ENCODE data around the gene SHROOM3.
"Not testable (repeated sequence)": the region's sequence is repeated elsewhere in the genome, so short reads cannot be mapped to it uniquely, and the experiment has no call there.

Gene SHROOM3

GRCh38 chr4:76447393-76447851, 12.4 kb downstream of the SHROOM3 start:
- DNase-seq = no peak

DNA sequence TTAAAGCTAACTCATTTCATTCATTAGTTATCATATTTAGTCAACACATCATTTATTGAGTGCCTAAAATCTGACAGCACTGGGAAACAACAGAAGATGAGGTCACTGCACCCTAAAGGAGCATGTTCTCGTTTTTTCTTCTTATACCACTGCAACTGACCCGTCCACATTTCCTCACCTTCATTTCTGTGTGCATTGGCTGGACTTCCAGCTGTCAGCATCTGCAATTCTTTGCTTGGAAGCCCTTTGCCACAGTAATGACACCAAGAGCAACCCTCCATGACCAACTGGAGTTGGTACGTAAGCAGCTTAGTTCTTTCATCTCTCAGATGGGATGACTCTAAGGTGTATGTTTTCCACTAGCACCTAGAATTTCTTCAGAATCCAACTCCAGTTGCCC, 13.2 kb downstream of the SHROOM3 start:
- DNase-seq = no peak

GRCh38 chr4:76449362-76449767, 14.3 kb downstream of the SHROOM3 start:
- DNase-seq = no peak

GRCh38 chr4:76449833-76450232, 14.8 kb downstream of the SHROOM3 start:
- no peak for DNase-seq

DNA sequence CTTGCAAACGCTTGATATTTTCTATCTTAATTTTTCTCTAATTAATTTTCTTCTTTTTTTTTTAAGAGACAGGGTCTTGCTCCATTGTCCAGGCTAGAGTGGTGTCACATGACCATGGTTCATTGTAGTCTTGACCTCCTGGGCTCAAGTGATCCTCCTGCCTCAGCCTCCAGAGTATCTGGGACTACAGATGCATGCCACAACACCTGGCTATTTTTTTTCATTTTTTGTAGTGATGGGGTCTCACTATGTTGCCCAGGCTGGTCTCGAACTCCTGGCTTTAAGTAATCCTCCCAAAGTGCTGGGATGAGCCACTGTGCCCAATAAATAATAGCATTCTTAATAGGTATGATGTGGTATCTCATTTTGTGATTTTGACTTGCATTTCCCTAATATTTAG, 18.2 kb downstream of the SHROOM3 start:
- no peak for DNase-seq

GRCh38 chr4:76454073-76454472, 19.0 kb downstream of the SHROOM3 start:
- not testable (repeated sequence) for DNase-seq

GRCh38 chr4:76457885-76458284, 22.9 kb downstream of the SHROOM3 start:
- no peak for DNase-seq

GRCh38 chr4:76458297-76458696, 23.3 kb downstream of the SHROOM3 start:
- DNase-seq = no peak

GRCh38 chr4:76458825-76459224, 23.8 kb downstream of the SHROOM3 start:
- no peak for DNase-seq

- DNase-seq = no peak
Measured at GRCh38 chr4:76459291-76459723, 24.3 kb downstream of the SHROOM3 start.

DNA sequence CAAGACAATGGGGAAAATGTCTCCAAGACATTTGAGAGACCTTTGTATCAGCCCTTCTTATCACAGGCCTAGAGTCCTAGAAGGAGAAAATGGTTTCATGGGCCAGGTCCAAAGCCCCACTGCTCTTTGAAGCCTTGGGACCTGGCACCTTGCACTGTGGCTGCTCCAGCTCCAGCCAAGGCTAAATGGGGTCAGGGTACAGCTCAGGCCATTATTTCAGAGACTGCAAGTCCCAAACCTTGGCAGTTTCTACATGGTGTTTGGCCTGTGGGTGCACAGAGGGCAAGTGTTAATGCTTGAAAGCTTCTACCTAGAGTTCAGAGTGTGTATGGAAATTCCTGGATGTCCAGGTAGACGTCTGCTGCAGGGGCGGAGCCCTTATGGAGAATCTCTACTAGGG, 28.5 kb downstream of the SHROOM3 start:
- DNase-seq = no peak

GRCh38 chr4:76470064-76470463, 35.0 kb downstream of the SHROOM3 start:
- no peak for DNase-seq

GRCh38 chr4:76470532-76470931, 35.5 kb downstream of the SHROOM3 start:
- no peak for DNase-seq

GRCh38 chr4:76476571-76476970, 41.5 kb downstream of the SHROOM3 start:
- no peak for DNase-seq

- no peak for DNase-seq
Measured at GRCh38 chr4:76484654-76485053, 49.6 kb downstream of the SHROOM3 start.

GRCh38 chr4:76485450-76485849, 50.4 kb downstream of the SHROOM3 start:
- no peak for DNase-seq

GRCh38 chr4:76486588-76487276, 51.7 kb downstream of the SHROOM3 start:
- DNase-seq = no peak

DNA sequence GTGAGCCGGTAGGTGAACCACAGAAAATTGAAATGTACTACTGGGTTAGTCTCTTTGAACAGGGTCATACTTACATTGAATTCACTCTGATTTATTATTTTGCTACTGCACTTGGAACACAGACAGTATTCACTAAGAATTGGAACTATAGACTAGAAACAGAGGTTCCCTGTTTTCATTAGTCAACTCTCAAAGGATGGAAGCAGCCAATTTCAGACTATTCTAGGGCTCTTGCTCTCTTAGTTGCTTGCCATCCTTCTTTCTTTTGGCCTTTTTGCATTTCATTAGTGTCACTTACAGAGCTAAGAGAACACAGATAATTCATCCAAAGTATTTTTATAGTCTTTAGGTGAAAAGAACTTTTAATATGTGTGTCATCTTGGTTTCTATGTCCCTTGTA, 52.6 kb downstream of the SHROOM3 start:
- no peak for DNase-seq

- DNase-seq = no peak
Measured at GRCh38 chr4:76488455-76488854, 53.4 kb downstream of the SHROOM3 start.

GRCh38 chr4:76488888-76489685, 54.1 kb downstream of the SHROOM3 start:
- no peak for DNase-seq

- no peak for DNase-seq
Measured at GRCh38 chr4:76489686-76490161, 54.7 kb downstream of the SHROOM3 start.

GRCh38 chr4:76492055-76492454, 57.0 kb downstream of the SHROOM3 start:
- DNase-seq = no peak

- DNase-seq = no peak
Measured at GRCh38 chr4:76494243-76494642, 59.2 kb downstream of the SHROOM3 start.
